Dendritic cell treated with granulocyte-macrophage colony-stimulating factor and Interleukin-4, amounts not matched to agents 40 ng/mL and 50 ng/mL, for 4 days (primary cell): ENCODE measurements around the gene DCAF12L2.
"Not testable (repeated sequence)": the region's sequence is repeated elsewhere in the genome, so short reads cannot be mapped to it uniquely, and the experiment has no call there.

Experiments used
- H3K27ac Mint-ChIP-seq: one replicate; pipeline ENCODE4 v1.8.0; 2022; ENCODE audit warnings: mild to moderate bottlenecking, mixed read lengths
- H3K27me3 Mint-ChIP-seq: one replicate; pipeline ENCODE4 v1.8.0; 2022; ENCODE audit warnings: mild to moderate bottlenecking, mixed read lengths
- H3K36me3 Mint-ChIP-seq: one replicate; pipeline ENCODE4 v1.8.0; 2022; ENCODE audit warnings: low read depth, mixed read lengths
- H3K4me1 Mint-ChIP-seq: one replicate; pipeline ENCODE4 v1.8.0; 2022; ENCODE audit warnings: low read depth, mixed read lengths
- H3K4me3 Mint-ChIP-seq: one replicate; pipeline ENCODE4 v1.8.0; 2022; ENCODE audit warnings: mild to moderate bottlenecking, moderate library complexity, mixed read lengths
- H3K9me3 Mint-ChIP-seq: one replicate; pipeline ENCODE4 v1.8.0; 2022; ENCODE audit warnings: mixed read lengths
- intact Hi-C: fragments of 100-400 bp; cut with micrococcal nuclease; formaldehyde crosslinking; loops from one replicate; pipeline ENCODE4 v1.15.0; 2022

DCAF12L2 gene

GRCh38 chrX:126165721-126166461 is at the start of gene DCAF12L2:
Gene DCAF12L2 (minus strand): TSS chrX:126166289. CDS start chrX:126165924, 365 bp downstream.
- no peak within 1 kb of the TSS for H3K27ac Mint-ChIP-seq
- H3K4me3 Mint-ChIP-seq = no peak within 1 kb of the TSS
- no peaks in the 10 kb centered on the region for H3K9me3 Mint-ChIP-seq
- no peaks in the 10 kb centered on the region for H3K4me1 Mint-ChIP-seq
- intact Hi-C loops = no loop called here
- no peaks in the 10 kb centered on the region for H3K36me3 Mint-ChIP-seq
- H3K27me3 Mint-ChIP-seq = peaks cover 22% of the 10 kb centered on the region

GRCh38 chrX:126190888-126191287 is 24.8 kb upstream of the DCAF12L2 start:
- H3K27ac Mint-ChIP-seq, H3K4me3 Mint-ChIP-seq, intact Hi-C loops, H3K4me1 Mint-ChIP-seq, H3K27me3 Mint-ChIP-seq, H3K36me3 Mint-ChIP-seq: not testable (repeated sequence)
- H3K9me3 Mint-ChIP-seq = peaks cover 11% of the 10 kb centered on the region

- no peaks in the 10 kb centered on the region for H3K4me1 Mint-ChIP-seq
- intact Hi-C loops = no loop called here
- H3K4me3 Mint-ChIP-seq = no peak overlapping the region
- no peaks in the 10 kb centered on the region for H3K9me3 Mint-ChIP-seq
- H3K36me3 Mint-ChIP-seq = no peaks in the 10 kb centered on the region
- H3K27ac Mint-ChIP-seq = no peak overlapping the region
- no peaks in the 10 kb centered on the region for H3K27me3 Mint-ChIP-seq
These were observed 11.2 kb upstream of the DCAF12L2 start for GRCh38 chrX:126177133-126177840.

- H3K27ac Mint-ChIP-seq = no peak overlapping the region
- H3K4me1 Mint-ChIP-seq = no peaks in the 10 kb centered on the region
- no peaks in the 10 kb centered on the region for H3K9me3 Mint-ChIP-seq
- peaks cover 10% of the 10 kb centered on the region for H3K27me3 Mint-ChIP-seq
- no peaks in the 10 kb centered on the region for H3K36me3 Mint-ChIP-seq
- no peak overlapping the region for H3K4me3 Mint-ChIP-seq
- intact Hi-C loops = no loop called here
These were observed 4.6 kb upstream of the DCAF12L2 start for GRCh38 chrX:126170720-126171119.

GRCh38 chrX:126167560-126167959 is 1.5 kb upstream of the DCAF12L2 start:
- Mint-ChIP-seq H3K4me1 (no peaks in the 10 kb centered on the region), H3K27ac (no peak overlapping the region), H3K27me3 (peaks cover 22% of the 10 kb centered on the region), H3K9me3 (no peaks in the 10 kb centered on the region), H3K36me3 (no peaks in the 10 kb centered on the region), H3K4me3 (no peak overlapping the region)
- intact Hi-C loops = no loop called here

- no peaks in the 10 kb centered on the region for H3K4me1 Mint-ChIP-seq
- no peaks in the 10 kb centered on the region for H3K9me3 Mint-ChIP-seq
- intact Hi-C loops = no loop called here
- H3K4me3 Mint-ChIP-seq = no peak overlapping the region
- H3K36me3 Mint-ChIP-seq = no peaks in the 10 kb centered on the region
- H3K27ac Mint-ChIP-seq = no peak overlapping the region
- peaks cover 22% of the 10 kb centered on the region for H3K27me3 Mint-ChIP-seq
These were observed 728 bp downstream of the DCAF12L2 start for GRCh38 chrX:126165401-126165720.

- Mint-ChIP-seq H3K9me3 (no peaks in the 10 kb centered on the region), H3K27me3 (peaks cover 22% of the 10 kb centered on the region), H3K4me3 (no peak overlapping the region), H3K36me3 (no peaks in the 10 kb centered on the region), H3K4me1 (no peaks in the 10 kb centered on the region), H3K27ac (no peak overlapping the region)
- intact Hi-C loops = no loop called here
These were observed 1.2 kb downstream of the DCAF12L2 start for GRCh38 chrX:126164689-126165400.

GRCh38 chrX:126164226-126164625 is 1.9 kb downstream of the DCAF12L2 start:
- Mint-ChIP-seq H3K4me3 (no peak overlapping the region), H3K9me3 (no peaks in the 10 kb centered on the region), H3K4me1 (no peaks in the 10 kb centered on the region), H3K27me3 (peaks cover 22% of the 10 kb centered on the region), H3K27ac (no peak overlapping the region), H3K36me3 (no peaks in the 10 kb centered on the region)
- intact Hi-C loops = no loop called here

- Mint-ChIP-seq H3K9me3 (no peaks in the 10 kb centered on the region), H3K4me3 (no peak overlapping the region), H3K36me3 (no peaks in the 10 kb centered on the region), H3K4me1 (no peaks in the 10 kb centered on the region), H3K27ac (no peak overlapping the region), H3K27me3 (no peaks in the 10 kb centered on the region)
- intact Hi-C loops = no loop called here
These were observed 25.1 kb downstream of the DCAF12L2 start for GRCh38 chrX:126141014-126141413.

GRCh38 chrX:126137899-126138298 is 28.2 kb downstream of the DCAF12L2 start:
- Mint-ChIP-seq H3K36me3 (no peaks in the 10 kb centered on the region), H3K4me3 (no peak overlapping the region), H3K27me3 (no peaks in the 10 kb centered on the region), H3K9me3 (no peaks in the 10 kb centered on the region), H3K27ac (no peak overlapping the region), H3K4me1 (no peaks in the 10 kb centered on the region)
- intact Hi-C loops = no loop called here

GRCh38 chrX:126124721-126125120 is 41.4 kb downstream of the DCAF12L2 start:
- no peaks in the 10 kb centered on the region for H3K4me1 Mint-ChIP-seq
- intact Hi-C loops = no loop called here
- H3K9me3 Mint-ChIP-seq = no peaks in the 10 kb centered on the region
- no peak overlapping the region for H3K4me3 Mint-ChIP-seq
- no peaks in the 10 kb centered on the region for H3K36me3 Mint-ChIP-seq
- no peak overlapping the region for H3K27ac Mint-ChIP-seq
- no peaks in the 10 kb centered on the region for H3K27me3 Mint-ChIP-seq
